ENCODE data around the gene ATG5.
A peak's percentile ranks its signal among the peaks of the same experiment; 100 is the strongest.

Gene ATG5

GRCh38 chr6:106135911-106136571 lies 189.5 kb downstream of the ATG5 start:
- no peak for TF ChIP-seq CTCF (conservative IDR thresholded peaks at IDR 0.05)
- TF ChIP-seq ZFX (IDR thresholded peaks at IDR 0.05) = no peak
- peak overlapping the region; percentile 57 for H3K27ac ChIP-seq

GRCh38 chr6:106134906-106135634 lies 190.5 kb downstream of the ATG5 start:
- TF ChIP-seq CTCF (conservative IDR thresholded peaks at IDR 0.05) (no peak), ZFX (IDR thresholded peaks at IDR 0.05) (no peak)
- peak overlapping the region; percentile 57 for H3K27ac ChIP-seq

All from C4-2B (cell line).